ENCODE measurements around the gene ZSWIM7. TPM values are rescaled to one million over a fixed set of nuclear protein-coding genes. Genes with fewer than 3 reads are reported as not detected.

The ZSWIM7 gene
- total and polyA plus RNA-seq, 2 experiments from 2014 or later = 16.3 to 50.4 TPM

- TF ChIP-seq ETS1 (IDR thresholded peaks at IDR 0.05) (no peak), POLR2AphosphoS5 (IDR thresholded peaks at IDR 0.05; ENCODE audit: low read depth) (no peak), STAT1 (IDR thresholded peaks at IDR 0.05; ENCODE audit: unreplicated experiment) (no peak), ZNF114 (CRISPR knock-in tag; IDR thresholded peaks at IDR 0.05) (no peak), JUNB (IDR thresholded peaks at IDR 0.05; ENCODE audit: unreplicated experiment) (no peak), ZNF331 (CRISPR knock-in tag; IDR thresholded peaks at IDR 0.05; ENCODE audit: low read depth) (no peak), REST (IDR thresholded peaks at IDR 0.05; ENCODE audit: unreplicated experiment) (no peak), CTCF (conservative IDR thresholded peaks at IDR 0.05; ENCODE audit: low read depth in 2 of 2) (no peak), EZH2phosphoT487 (IDR thresholded peaks at IDR 0.05; ENCODE audit: unreplicated experiment) (no peak), CREB1 (CRISPR knock-in tag; IDR thresholded peaks at IDR 0.05; ENCODE audit: low read depth) (no peak), NANOG (IDR thresholded peaks at IDR 0.05; ENCODE audit: borderline replicate concordance) (no peak), EZH2 (IDR thresholded peaks at IDR 0.05; ENCODE audit: low read depth, unreplicated experiment) (no peak)
Observed at GRCh38 chr17:15967706-15968399, 31.7 kb downstream of the ZSWIM7 start (continued).

GRCh38 chr17:15966879-15967248 lies 32.6 kb downstream of the ZSWIM7 start:
- Histone ChIP-seq H2AFZ (no peak overlapping the region), H3K27ac (ENCODE audit: low read depth) (peak overlapping the region; percentile 98), H3F3A (replicated peaks; ENCODE audit: low read depth) (peaks cover 12% of the 10 kb centered on the region), H3K36me3 (ENCODE audit: insufficient read depth) (no peaks in the 10 kb centered on the region), H3K4me2 (peak overlapping the region; percentile 33), H3K4me1 (ENCODE audit: insufficient read depth) (peaks cover 29% of the 10 kb centered on the region), H3K4me3 (peak overlapping the region; percentile 38), H3K79me2 (replicated peaks; ENCODE audit: insufficient read depth) (no peaks in the 10 kb centered on the region; the same call in 1 of the 2 replicates), H3K9me2 (ENCODE audit: insufficient read depth) (0 out of 2 replicates have a peak, but pooled peaks cover 7% of the 10 kb centered on the region), H3K27me3 (ENCODE audit: insufficient read depth) (no peaks in the 10 kb centered on the region), H4K20me1 (replicated peaks; ENCODE audit: insufficient read depth) (no peaks in the 10 kb centered on the region)
- H3K27me3 Mint-ChIP-seq (ENCODE audit: insufficient read depth, low read depth, poor library complexity) = peaks cover 11% of the 10 kb centered on the region
- H3K4me3 Mint-ChIP-seq = peak overlapping the region; percentile 63
- H3K27ac Mint-ChIP-seq = peak overlapping the region; percentile 98
- TF ChIP-seq ETS1 (IDR thresholded peaks at IDR 0.05) (no peak), POLR2AphosphoS5 (IDR thresholded peaks at IDR 0.05; ENCODE audit: low read depth) (0 out of 2 replicates have a peak, but pooled peaks have one; percentile 2)
- DNase-seq (ENCODE audit: low spot score) = peak; percentile 80
- H3K36me3 Mint-ChIP-seq (ENCODE audit: low read depth) = peaks cover 2% of the 10 kb centered on the region; the same call in 1 of the 3 replicates
- H3K9me3 Mint-ChIP-seq = no peaks in the 10 kb centered on the region
- ATAC-seq = peak; percentile 63
- peaks cover 55% of the 10 kb centered on the region for H3K4me1 Mint-ChIP-seq
